T-helper 17 cell (primary cell): Measurements from ENCODE around the gene IFITM1. TPM values are rescaled to one million over a fixed set of nuclear protein-coding genes. Genes with fewer than 3 reads are reported as not detected.
"Not testable (repeated sequence)": the region's sequence is repeated elsewhere in the genome, so short reads cannot be mapped to it uniquely, and the experiment has no call there.

Source experiments
- ATAC-seq: fragments of 150-1000 bp; cut with Tn5 transposase; 2 replicates; pipeline ENCODE4 v1.10.0; 2021; ENCODE audit warnings: mild to moderate bottlenecking, moderate library complexity
- DNase-seq, 3 donors: peaks; one replicate each; pipeline versions ENCODE4 v3.0.0 to v3.0.0-alpha.2; 2020 to 2021
- H3K9me3 ChIP-seq: one replicate; pipeline ENCODE4 v1.7.0; 2013; ENCODE audit warnings: low read length, mild to moderate bottlenecking; ENCODE audit not compliant: control insufficient read depth, poor library complexity, severe bottlenecking
- H3K27ac Mint-ChIP-seq: one replicate; pipeline ENCODE4 v1.8.0; 2022; ENCODE audit warnings: mild to moderate bottlenecking, moderate library complexity, mixed read lengths
- H3K27me3 Mint-ChIP-seq: one replicate; pipeline ENCODE4 v1.8.0; 2022; ENCODE audit warnings: mixed read lengths
- H3K36me3 Mint-ChIP-seq: one replicate; pipeline ENCODE4 v1.8.0; 2022; ENCODE audit warnings: low read depth, mixed read lengths
- H3K4me1 Mint-ChIP-seq: one replicate; pipeline ENCODE4 v1.8.0; 2022; ENCODE audit warnings: mild to moderate bottlenecking, mixed read lengths
- H3K4me3 Mint-ChIP-seq: one replicate; pipeline ENCODE4 v1.8.0; 2022; ENCODE audit warnings: mild to moderate bottlenecking, moderate library complexity, mixed read lengths
- total RNA-seq, 4 donors: library from RNA in 2 of 4; stranded (reverse) in 2 of 4; gene quantifications; one replicate each; pipeline ENCODE4 v1.2.3 and lab custom pipeline; 2022 to 2026

IFITM1 gene
- total RNA-seq, 2 donors from 2014 or later = 344 to 363 TPM

- not testable (repeated sequence) for H3K27ac Mint-ChIP-seq, H3K4me3 Mint-ChIP-seq, H3K9me3 ChIP-seq, H3K36me3 Mint-ChIP-seq, ATAC-seq, DNase-seq
- Mint-ChIP-seq H3K27me3 (peaks cover 28% of the 10 kb centered on the region), H3K4me1 (peaks cover 14% of the 10 kb centered on the region)
These were observed 49.6 kb downstream of the IFITM1 start for GRCh38 chr11:363443-363805.

GRCh38 chr11:363948-364761, 50.3 kb downstream of the IFITM1 start:
- H3K4me1 Mint-ChIP-seq = peaks cover 17% of the 10 kb centered on the region
- ATAC-seq (peak; percentile 91), DNase-seq (peak; percentile 50 to 82 (median 58))
- peak overlapping the region; percentile 43 for H3K4me3 Mint-ChIP-seq
- peaks cover 3% of the 10 kb centered on the region for H3K36me3 Mint-ChIP-seq
- peaks cover 29% of the 10 kb centered on the region for H3K27me3 Mint-ChIP-seq
- no peaks in the 10 kb centered on the region for H3K9me3 ChIP-seq
- H3K27ac Mint-ChIP-seq = no peak overlapping the region

Other genes with a start within 250 kb of the IFITM1 start
- not detected for gene SCGB1C1, start 121.0 kb upstream of the IFITM1 start, total RNA-seq
- gene BET1L, start 106.6 kb upstream of the IFITM1 start, total RNA-seq = 10 to 100 TPM; 42.2 to 48.9 TPM
- 10 to 100 TPM; 69.2 to 76.0 TPM for gene RIC8A, start 106.3 kb upstream of the IFITM1 start, total RNA-seq
- 10 to 100 TPM; 17.1 to 17.5 TPM for gene SIRT3, start 77.7 kb upstream of the IFITM1 start, total RNA-seq
- 10 to 100 TPM; 60.6 to 63.6 TPM for gene PSMD13, start 77.1 kb upstream of the IFITM1 start, total RNA-seq
- 1 to 10 TPM; 3.5 to 4.3 TPM for gene NLRP6, start 35.6 kb upstream of the IFITM1 start, total RNA-seq
- gene PGGHG, start 24.9 kb upstream of the IFITM1 start, total RNA-seq = 100 to 1,000 TPM; 317 to 350 TPM
- not detected for gene IFITM5, start 14.5 kb upstream of the IFITM1 start, total RNA-seq
- gene IFITM2, start 6.2 kb upstream of the IFITM1 start, total RNA-seq = 100 to 1,000 TPM; 550 to 570 TPM
- 10 to 100 TPM in 1 of 2 donors, 1 to 10 TPM in 1; 2.5 to 25.2 TPM for gene IFITM3, start 6.8 kb downstream of the IFITM1 start, total RNA-seq
- gene B4GALNT4, start 55.5 kb downstream of the IFITM1 start, total RNA-seq = 1 to 10 TPM; 6.0 to 8.6 TPM
- gene PKP3, start 80.2 kb downstream of the IFITM1 start, total RNA-seq = not detected
- gene SIGIRR, start 101.0 kb downstream of the IFITM1 start, total RNA-seq = 100 to 1,000 TPM; 353 to 409 TPM
- gene ANO9, start 128.0 kb downstream of the IFITM1 start, total RNA-seq = 100 to 1,000 TPM; 131 to 165 TPM
- 10 to 100 TPM; 21.8 to 24.5 TPM for gene PTDSS2, start 136.2 kb downstream of the IFITM1 start, total RNA-seq
- 100 to 1,000 TPM; 108 to 127 TPM for gene RNH1, start 193.2 kb downstream of the IFITM1 start, total RNA-seq
- gene HRAS, start 221.5 kb downstream of the IFITM1 start, total RNA-seq = 10 to 100 TPM; 31.4 TPM
- 1 to 10 TPM; 5.7 to 5.8 TPM for gene LRRC56, start 223.5 kb downstream of the IFITM1 start, total RNA-seq
- gene LMNTD2, start 246.7 kb downstream of the IFITM1 start, total RNA-seq = 1 to 10 TPM; 3.8 to 6.0 TPM
- 10 to 100 TPM; 24.6 to 29.4 TPM for gene RASSF7, start 246.9 kb downstream of the IFITM1 start, total RNA-seq